ENCODE measurements around the gene OTX2. TPM values are rescaled to one million over a fixed set of nuclear protein-coding genes. Genes with fewer than 3 reads are reported as not detected.

The OTX2 gene
- total RNA-seq, 1 donor from 2014 or later: not detected

- H3K4me1 Mint-ChIP-seq (ENCODE audit: low read depth): peaks cover 8% of the 10 kb centered on the region
- no peak overlapping the region for H3K4me3 Mint-ChIP-seq
- H3K27me3 Mint-ChIP-seq (ENCODE audit: insufficient read depth): peaks cover 73% of the 10 kb centered on the region
- intact Hi-C loops (cut with micrococcal nuclease): no loop called here
- H3K9me3 Mint-ChIP-seq: peaks cover 5% of the 10 kb centered on the region
- DNase-seq (ENCODE audit: low spot score): no peak
- H3K27ac Mint-ChIP-seq: no peak overlapping the region
- no peaks in the 10 kb centered on the region for H3K36me3 Mint-ChIP-seq (ENCODE audit: low read depth)
These were observed 12.5 kb downstream of the OTX2 start for GRCh38 chr14:56797569-56798446.

- Mint-ChIP-seq H3K27me3 (ENCODE audit: insufficient read depth) (peaks cover 71% of the 10 kb centered on the region), H3K27ac (no peak overlapping the region)
- intact Hi-C loops (cut with micrococcal nuclease): no loop called here
These were observed 13.2 kb downstream of the OTX2 start for GRCh38 chr14:56797003-56797568.

GRCh38 chr14:56796259-56796658, 14.0 kb downstream of the OTX2 start:
- Mint-ChIP-seq H3K27me3 (ENCODE audit: insufficient read depth) (peaks cover 72% of the 10 kb centered on the region), H3K27ac (no peak overlapping the region), H3K4me1 (ENCODE audit: low read depth) (peaks cover 8% of the 10 kb centered on the region), H3K36me3 (ENCODE audit: low read depth) (no peaks in the 10 kb centered on the region), H3K4me3 (no peak overlapping the region), H3K9me3 (peaks cover 5% of the 10 kb centered on the region)
- DNase-seq (ENCODE audit: low spot score): no peak
- intact Hi-C loops (cut with micrococcal nuclease): no loop called here

More at GRCh38 chr14:56797003-56797568, 13.2 kb downstream of the OTX2 start:
- Mint-ChIP-seq H3K36me3 (ENCODE audit: low read depth) (no peaks in the 10 kb centered on the region), H3K4me3 (no peak overlapping the region), H3K4me1 (ENCODE audit: low read depth) (peaks cover 8% of the 10 kb centered on the region), H3K9me3 (peaks cover 5% of the 10 kb centered on the region)
- DNase-seq (ENCODE audit: low spot score): no peak

- Mint-ChIP-seq H3K27ac (no peak overlapping the region), H3K4me3 (no peak overlapping the region), H3K27me3 (ENCODE audit: insufficient read depth) (peaks cover 67% of the 10 kb centered on the region)
These were observed 15.0 kb downstream of the OTX2 start for GRCh38 chr14:56795284-56795622.

GRCh38 chr14:56794557-56795283, 15.6 kb downstream of the OTX2 start:
- Mint-ChIP-seq H3K27ac (no peak overlapping the region), H3K4me3 (no peak overlapping the region), H3K27me3 (ENCODE audit: insufficient read depth) (peaks cover 63% of the 10 kb centered on the region), H3K4me1 (ENCODE audit: low read depth) (peaks cover 8% of the 10 kb centered on the region), H3K36me3 (ENCODE audit: low read depth) (no peaks in the 10 kb centered on the region), H3K9me3 (peaks cover 5% of the 10 kb centered on the region)
- no peak for DNase-seq (ENCODE audit: low spot score)
- intact Hi-C loops (cut with micrococcal nuclease): loop anchor here (1.0 kb wide), 1 partner anchor 17 kb away; no protein-coding TSS in a partner anchor

More at GRCh38 chr14:56795284-56795622, 15.0 kb downstream of the OTX2 start:
- Mint-ChIP-seq H3K4me1 (ENCODE audit: low read depth) (peaks cover 8% of the 10 kb centered on the region), H3K9me3 (peaks cover 5% of the 10 kb centered on the region), H3K36me3 (ENCODE audit: low read depth) (no peaks in the 10 kb centered on the region)
- DNase-seq (ENCODE audit: low spot score): no peak
- intact Hi-C loops (cut with micrococcal nuclease): no loop called here

- Mint-ChIP-seq H3K27me3 (ENCODE audit: insufficient read depth) (peaks cover 57% of the 10 kb centered on the region), H3K36me3 (ENCODE audit: low read depth) (no peaks in the 10 kb centered on the region), H3K9me3 (peaks cover 5% of the 10 kb centered on the region), H3K27ac (no peak overlapping the region), H3K4me1 (ENCODE audit: low read depth) (peaks cover 8% of the 10 kb centered on the region), H3K4me3 (no peak overlapping the region)
- intact Hi-C loops (cut with micrococcal nuclease): loop anchor here (1.0 kb wide), 1 partner anchor 17 kb away; no protein-coding TSS in a partner anchor
- DNase-seq (ENCODE audit: low spot score): no peak
These were observed 16.2 kb downstream of the OTX2 start for GRCh38 chr14:56794088-56794556.

- no peak for DNase-seq (ENCODE audit: low spot score)
- H3K4me3 Mint-ChIP-seq: no peak overlapping the region
- peaks cover 5% of the 10 kb centered on the region for H3K9me3 Mint-ChIP-seq
- H3K27me3 Mint-ChIP-seq (ENCODE audit: insufficient read depth): peaks cover 42% of the 10 kb centered on the region
- H3K4me1 Mint-ChIP-seq (ENCODE audit: low read depth): no peaks in the 10 kb centered on the region
- H3K36me3 Mint-ChIP-seq (ENCODE audit: low read depth): no peaks in the 10 kb centered on the region
- intact Hi-C loops (cut with micrococcal nuclease): no loop called here
- no peak overlapping the region for H3K27ac Mint-ChIP-seq
These were observed 20.3 kb downstream of the OTX2 start for GRCh38 chr14:56789955-56790354.

- peaks cover 27% of the 10 kb centered on the region for H3K27me3 Mint-ChIP-seq (ENCODE audit: insufficient read depth)
- no peaks in the 10 kb centered on the region for H3K36me3 Mint-ChIP-seq (ENCODE audit: low read depth)
- H3K4me3 Mint-ChIP-seq: no peak overlapping the region
- intact Hi-C loops (cut with micrococcal nuclease): no loop called here
- H3K27ac Mint-ChIP-seq: no peak overlapping the region
- no peaks in the 10 kb centered on the region for H3K9me3 Mint-ChIP-seq
- no peak for DNase-seq (ENCODE audit: low spot score)
- no peaks in the 10 kb centered on the region for H3K4me1 Mint-ChIP-seq (ENCODE audit: low read depth)
These were observed 22.7 kb downstream of the OTX2 start for GRCh38 chr14:56787530-56787929.

GRCh38 chr14:56782711-56783110, 27.6 kb downstream of the OTX2 start:
- Mint-ChIP-seq H3K27ac (no peak overlapping the region), H3K4me3 (no peak overlapping the region), H3K9me3 (no peaks in the 10 kb centered on the region), H3K4me1 (ENCODE audit: low read depth) (no peaks in the 10 kb centered on the region), H3K27me3 (ENCODE audit: insufficient read depth) (peaks cover 11% of the 10 kb centered on the region), H3K36me3 (ENCODE audit: low read depth) (no peaks in the 10 kb centered on the region)
- intact Hi-C loops (cut with micrococcal nuclease): no loop called here
- DNase-seq (ENCODE audit: low spot score): no peak

GRCh38 chr14:56774503-56774902, 35.8 kb downstream of the OTX2 start:
- Mint-ChIP-seq H3K36me3 (ENCODE audit: low read depth) (no peaks in the 10 kb centered on the region), H3K27ac (no peak overlapping the region), H3K27me3 (ENCODE audit: insufficient read depth) (no peaks in the 10 kb centered on the region), H3K9me3 (no peaks in the 10 kb centered on the region), H3K4me1 (ENCODE audit: low read depth) (no peaks in the 10 kb centered on the region), H3K4me3 (no peak overlapping the region)
- intact Hi-C loops (cut with micrococcal nuclease): no loop called here
- no peak for DNase-seq (ENCODE audit: low spot score)

GRCh38 chr14:56770512-56770911, 39.8 kb downstream of the OTX2 start:
- Mint-ChIP-seq H3K36me3 (ENCODE audit: low read depth) (no peaks in the 10 kb centered on the region), H3K27ac (no peak overlapping the region), H3K4me3 (no peak overlapping the region), H3K27me3 (ENCODE audit: insufficient read depth) (no peaks in the 10 kb centered on the region), H3K4me1 (ENCODE audit: low read depth) (no peaks in the 10 kb centered on the region), H3K9me3 (no peaks in the 10 kb centered on the region)
- intact Hi-C loops (cut with micrococcal nuclease): no loop called here
- no peak for DNase-seq (ENCODE audit: low spot score)

- Mint-ChIP-seq H3K9me3 (no peaks in the 10 kb centered on the region), H3K27ac (no peak overlapping the region), H3K36me3 (ENCODE audit: low read depth) (no peaks in the 10 kb centered on the region), H3K4me1 (ENCODE audit: low read depth) (no peaks in the 10 kb centered on the region), H3K27me3 (ENCODE audit: insufficient read depth) (no peaks in the 10 kb centered on the region), H3K4me3 (no peak overlapping the region)
- intact Hi-C loops (cut with micrococcal nuclease): no loop called here
- DNase-seq (ENCODE audit: low spot score): no peak
These were observed 49.9 kb downstream of the OTX2 start for GRCh38 chr14:56760164-56760914.

Measured in activated T-helper 1 cell treated with anti-CD3 and anti-CD28 coated beads, Interleukin-12 subunit alpha, Interleukin-12 subunit beta, Interleukin-2, Interleukin-4 antibody, amounts not matched to agents 30 ng/mL and 10 ng/mL and 1 ng/mL, durations not matched to agents 14 hours and 24 hours and 36 hours (primary cell).